Endothelial cell of umbilical vein (primary cell): ENCODE results near the gene HAT1. TPM values are rescaled to one million over a fixed set of nuclear protein-coding genes. Genes with fewer than 3 reads are reported as not detected.
"Not testable (repeated sequence)": the region's sequence is repeated elsewhere in the genome, so short reads cannot be mapped to it uniquely, and the experiment has no call there.

Experiments used
- BruUV-seq: library from RNA; stranded (reverse); fragments of 400-500 nt; replicated peaks from 2 replicates; lab custom pipeline; 2021; lab: Mats Ljungman, UMichigan
- CTCF ChIA-PET: fragments of 300-600, 350-600 bp; sonication (Branson Sonifier 250); formaldehyde crosslinking; loops from one replicate; lab custom pipeline; 2021; ENCODE audit warnings: antibody characterized with exemption, inconsistent platforms; lab: Charles Lee
- POLR2A ChIA-PET: fragments of 300-600, 350-600 bp; sonication (Branson Sonifier 250); formaldehyde crosslinking; loops from one replicate; lab custom pipeline; 2021; ENCODE audit warnings: antibody characterized with exemption, inconsistent platforms; lab: Charles Lee
- DNase-seq: peaks from one replicate; pipeline ENCODE4 v3.0.0-alpha.2; 2011; ENCODE audit warnings: low read depth, low spot score
- FAIRE-seq: peaks from 2 replicates; lab custom pipeline; 2011; peaks lifted over from hg19 to GRCh38; lab: Jason Lieb, UNC
- H2AFZ ChIP-seq: 2 replicates; pipeline ENCODE4 v1.6.0; 2012; ENCODE audit warnings: low read depth, low read length, control low read depth, inconsistent platforms
- H3K27ac ChIP-seq: 2 replicates; pipeline ENCODE4 v1.5.1; 2011; ENCODE audit warnings: low read depth, mild to moderate bottlenecking, control low read depth, low read length, moderate library complexity; ENCODE audit not compliant: insufficient read depth
- H3K27me3 ChIP-seq, 2 experiments: 2 replicates each; pipeline versions ENCODE4 v1.6.0 to v1.6.1; 2011; ENCODE audit warnings: low read length in 2 of 2, mixed read lengths in 1 of 2; ENCODE audit not compliant: control insufficient read depth in 2 of 2, insufficient read depth in 2 of 2
- H3K36me3 ChIP-seq, 2 experiments: 2 replicates in 1 of 2; 3 replicates in 1 of 2; pipeline ENCODE4 v1.5.1; 2011; ENCODE audit warnings: low read length in 2 of 2, mild to moderate bottlenecking in 1 of 2, moderate library complexity in 1 of 2; ENCODE audit not compliant: control insufficient read depth in 2 of 2, insufficient read depth in 2 of 2; ENCODE audit errors: extremely low read depth in 1 of 2
- H3K4me1 ChIP-seq: 3 replicates; pipeline ENCODE4 v1.5.1; 2011; ENCODE audit warnings: mild to moderate bottlenecking, low read length; ENCODE audit not compliant: control insufficient read depth, insufficient read depth; ENCODE audit errors: extremely low read depth
- H3K4me2 ChIP-seq: 2 replicates; pipeline ENCODE4 v1.6.1; 2011; ENCODE audit warnings: low read length, control low read depth, mixed read lengths; ENCODE audit not compliant: insufficient read depth
- H3K4me3 ChIP-seq, 3 experiments: fragments of 200-600 bp in 1 of 3; sonication (generic), shearing (Covaris generic) in 1 of 3; replicated peaks in 1 of 3; 2 replicates each; pipeline ENCODE4 v1.5.1; 2011 to 2016; ENCODE audit warnings: control low read depth in 3 of 3, low read length in 3 of 3, mild to moderate bottlenecking in 2 of 3, inconsistent platforms in 1 of 3, low read depth in 1 of 3, moderate library complexity in 1 of 3; ENCODE audit not compliant: insufficient read depth in 1 of 3
- H3K79me2 ChIP-seq: 2 replicates; pipeline ENCODE4 v1.6.0; 2012; ENCODE audit warnings: low read length, inconsistent platforms; ENCODE audit not compliant: control insufficient read depth, insufficient read depth
- H3K9ac ChIP-seq: replicated peaks from 2 replicates; pipeline ENCODE3; 2011; ENCODE audit warnings: low read length, control low read depth; ENCODE audit not compliant: insufficient read depth; ENCODE audit errors: extremely low read depth
- H3K9me1 ChIP-seq: replicated peaks from 3 replicates; pipeline ENCODE4 v1.6.0; 2011; ENCODE audit warnings: mild to moderate bottlenecking, low read length; ENCODE audit not compliant: control insufficient read depth, insufficient read depth; ENCODE audit errors: extremely low read depth
- H3K9me3 ChIP-seq: replicated peaks from 2 replicates; pipeline ENCODE4 v1.5.1; 2012; ENCODE audit warnings: low read length, inconsistent platforms; ENCODE audit not compliant: control insufficient read depth, insufficient read depth
- H4K20me1 ChIP-seq: replicated peaks from 2 replicates; pipeline ENCODE3; 2011; ENCODE audit warnings: mild to moderate bottlenecking, low read length; ENCODE audit not compliant: control insufficient read depth, insufficient read depth; ENCODE audit errors: extremely low read depth
- EZH2 ChIP-seq: IDR thresholded peaks from 2 replicates; pipeline ENCODE4 v1.6.1; 2012; ENCODE audit warnings: borderline replicate concordance, low read depth, mild to moderate bottlenecking, moderate library complexity, low read length, inconsistent platforms; ENCODE audit not compliant: severe bottlenecking
- FOS ChIP-seq: IDR thresholded peaks from 2 replicates; pipeline ENCODE4 v1.6.1; 2011; ENCODE audit warnings: mild to moderate bottlenecking, low read length, moderate library complexity, borderline replicate concordance; ENCODE audit not compliant: insufficient read depth
- GATA2 ChIP-seq: IDR thresholded peaks from 2 replicates; pipeline ENCODE4 v1.7.0; 2011; ENCODE audit warnings: low read depth, mild to moderate bottlenecking, moderate library complexity, mixed read lengths, low read length; ENCODE audit not compliant: insufficient read length, insufficient read depth
- JUN ChIP-seq: IDR thresholded peaks from 2 replicates; pipeline ENCODE4 v1.6.1; 2011; ENCODE audit warnings: borderline replicate concordance, low read depth; ENCODE audit not compliant: insufficient read length, insufficient read depth
- MYC ChIP-seq: IDR thresholded peaks from one replicate; pipeline ENCODE4 v1.6.1; 2011; ENCODE audit warnings: mild to moderate bottlenecking, low read depth, low read length
- POLR2A ChIP-seq: IDR thresholded peaks from 2 replicates; pipeline ENCODE4 v1.6.1; 2012; ENCODE audit warnings: low read depth, mild to moderate bottlenecking, control low read depth, low read length
- POLR2AphosphoS5 ChIP-seq: IDR thresholded peaks from 2 replicates; pipeline ENCODE4 v1.6.1; 2012; ENCODE audit warnings: low read depth, mild to moderate bottlenecking, control low read depth, low read length, moderate library complexity; ENCODE audit not compliant: insufficient read depth
- dilution Hi-C: fragments of 300-500 bp; cut with MboI; formaldehyde crosslinking; loops from one replicate; pipeline ENCODE4 v1.15.0; 2019; ENCODE audit warnings: low sequenced_read_pairs; ENCODE audit not compliant: extremely low pct_ligation_motif_present
- intact Hi-C: fragments of 100-400 bp; cut with micrococcal nuclease; formaldehyde crosslinking; loops from one replicate; pipeline ENCODE4 v1.10.0; 2022
- polyA plus RNA-seq, 4 experiments: library from polyadenylated mRNA; depleted of rRNA in 3 of 4; stranded (reverse) in 3 of 4; unstranded in 1 of 4; fragments of >200 nt; gene quantifications; 2 replicates each; pipeline versions ENCODE4 v1.2.1 to v1.2.3, GENCODE V29; 2011 to 2012; ENCODE audit warnings: missing spikeins in 1 of 4
- total RNA-seq: library from RNA; stranded (reverse); gene quantifications from 2 replicates; pipeline ENCODE4 v1.2.3, GENCODE V29; 2021

Gene HAT1
- total and polyA plus RNA-seq, 2 donors (not counting 3 experiments of a cell fraction or from before 2014, with no cell fraction given) = 27.4 to 50.3 TPM

GRCh38 chr2:171895786-171896185 is 26.5 kb upstream of the HAT1 start:
- TF ChIP-seq POLR2A (no peak), POLR2AphosphoS5 (no peak), FOS (no peak), EZH2 (no peak), JUN (no peak), MYC (no peak), GATA2 (no peak)
- Histone ChIP-seq H4K20me1 (no peaks in the 10 kb centered on the region), H3K4me3 (no peak overlapping the region), H3K4me1 (peaks cover 9% of the 10 kb centered on the region), H3K9ac (no peak overlapping the region), H3K36me3 (no peaks in the 10 kb centered on the region), H3K4me2 (no peak overlapping the region), H3K79me2 (no peaks in the 10 kb centered on the region), H3K27me3 (no peaks in the 10 kb centered on the region), H3K27ac (no peak overlapping the region), H3K9me1 (no peaks in the 10 kb centered on the region), H3K9me3 (no peaks in the 10 kb centered on the region), H2AFZ (no peak overlapping the region)
- intact Hi-C loops (loop anchor here (10.0 kb wide), 1 partner anchor 209 kb away; the partner anchor contains the start of gene DLX2), dilution Hi-C loops (no loop called here)
- ChIA-PET CTCF (interaction anchor here (1.0 kb wide), 1 partner anchor 231 kb away, joined by 4 read pairs; no protein-coding TSS in a partner anchor), POLR2A (no interaction called here)
- FAIRE-seq (no peak), DNase-seq (no peak)
- no TSS peak for BruUV-seq

- H3K9ac ChIP-seq, FAIRE-seq, H3K4me2 ChIP-seq, H2AFZ ChIP-seq, H3K79me2 ChIP-seq, dilution Hi-C loops, H3K27me3 ChIP-seq, POLR2A ChIA-PET, H3K36me3 ChIP-seq, H3K9me1 ChIP-seq, H3K4me1 ChIP-seq, H3K27ac ChIP-seq, CTCF ChIA-PET, H3K9me3 ChIP-seq, BruUV-seq, H3K4me3 ChIP-seq, DNase-seq, H4K20me1 ChIP-seq: not testable (repeated sequence)
- intact Hi-C loops = loop anchor here (10.0 kb wide), 1 partner anchor 205 kb away; the partner anchor contains the start of gene DLX2
These were observed 22.5 kb upstream of the HAT1 start for GRCh38 chr2:171899623-171900282.
